DMS 273 treated with DMSO at 0.1 percent for 48 hours (cell line): ENCODE measurements around the gene ELF5.

Experiments used
- DNase-seq: peaks from one replicate; lab custom pipeline; 2025; lab: John Stamatoyannopoulos, UW

The ELF5 gene

GRCh38 chr11:34492806-34493414 lies 20.7 kb downstream of the ELF5 start:
- no peak for DNase-seq

GRCh38 chr11:34490304-34490703 lies 23.3 kb downstream of the ELF5 start:
- no peak for DNase-seq

- DNase-seq = no peak
Observed at GRCh38 chr11:34488855-34489557, 24.6 kb downstream of the ELF5 start.

GRCh38 chr11:34487430-34487829 lies 26.2 kb downstream of the ELF5 start:
- no peak for DNase-seq

GRCh38 chr11:34483106-34483874 lies 30.3 kb downstream of the ELF5 start:
- no peak for DNase-seq

GRCh38 chr11:34481307-34481706 lies 32.3 kb downstream of the ELF5 start:
- DNase-seq = no peak

- DNase-seq = no peak
Observed at GRCh38 chr11:34480314-34480713, 33.3 kb downstream of the ELF5 start.

- no peak for DNase-seq
Observed at GRCh38 chr11:34478845-34479663, 34.5 kb downstream of the ELF5 start.

GRCh38 chr11:34476849-34477248 lies 36.7 kb downstream of the ELF5 start:
- DNase-seq = no peak

GRCh38 chr11:34475656-34476055 lies 37.9 kb downstream of the ELF5 start:
- DNase-seq = no peak

GRCh38 chr11:34473603-34474169 lies 39.9 kb downstream of the ELF5 start:
- DNase-seq = no peak

- DNase-seq = no peak
Observed at GRCh38 chr11:34468209-34468841, 45.3 kb downstream of the ELF5 start.

- DNase-seq = no peak
Observed at GRCh38 chr11:34466802-34467488, 46.6 kb downstream of the ELF5 start.

- DNase-seq = no peak
Observed at GRCh38 chr11:34464591-34465051, 49.0 kb downstream of the ELF5 start.

GRCh38 chr11:34461215-34461614 lies 52.4 kb downstream of the ELF5 start:
- DNase-seq = no peak

GRCh38 chr11:34460278-34460677 lies 53.3 kb downstream of the ELF5 start:
- no peak for DNase-seq

GRCh38 chr11:34459507-34460162 lies 54.0 kb downstream of the ELF5 start:
- no peak for DNase-seq

- DNase-seq = no peak
Observed at GRCh38 chr11:34458525-34458924, 55.1 kb downstream of the ELF5 start.

- no peak for DNase-seq
Observed at GRCh38 chr11:34457607-34458006, 56.0 kb downstream of the ELF5 start.
